ENCODE measurements around the gene RAB11FIP4.

The RAB11FIP4 gene

DNA sequence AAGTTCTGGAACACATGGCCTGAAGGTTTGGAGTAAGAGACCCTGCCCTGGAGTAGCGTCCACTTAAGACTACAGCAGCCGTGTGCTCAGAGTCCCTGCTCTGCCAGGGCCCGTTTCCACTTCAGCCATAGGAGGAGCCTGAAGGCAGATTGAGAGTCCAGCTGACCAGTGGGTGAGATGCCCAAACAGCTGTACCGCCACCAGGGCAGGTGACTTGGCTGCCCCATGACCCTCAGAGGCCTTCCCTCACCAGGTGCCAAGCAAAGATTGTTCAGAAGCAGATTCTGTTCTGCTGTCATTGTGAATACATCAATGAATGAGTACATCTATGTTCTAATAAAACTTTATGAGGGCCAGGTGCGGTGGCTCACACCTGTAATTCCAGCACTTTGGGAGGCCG is 178.8 kb downstream of the RAB11FIP4 start:
- no peak for DNase-seq (ENCODE audit: low spot score)

DNA sequence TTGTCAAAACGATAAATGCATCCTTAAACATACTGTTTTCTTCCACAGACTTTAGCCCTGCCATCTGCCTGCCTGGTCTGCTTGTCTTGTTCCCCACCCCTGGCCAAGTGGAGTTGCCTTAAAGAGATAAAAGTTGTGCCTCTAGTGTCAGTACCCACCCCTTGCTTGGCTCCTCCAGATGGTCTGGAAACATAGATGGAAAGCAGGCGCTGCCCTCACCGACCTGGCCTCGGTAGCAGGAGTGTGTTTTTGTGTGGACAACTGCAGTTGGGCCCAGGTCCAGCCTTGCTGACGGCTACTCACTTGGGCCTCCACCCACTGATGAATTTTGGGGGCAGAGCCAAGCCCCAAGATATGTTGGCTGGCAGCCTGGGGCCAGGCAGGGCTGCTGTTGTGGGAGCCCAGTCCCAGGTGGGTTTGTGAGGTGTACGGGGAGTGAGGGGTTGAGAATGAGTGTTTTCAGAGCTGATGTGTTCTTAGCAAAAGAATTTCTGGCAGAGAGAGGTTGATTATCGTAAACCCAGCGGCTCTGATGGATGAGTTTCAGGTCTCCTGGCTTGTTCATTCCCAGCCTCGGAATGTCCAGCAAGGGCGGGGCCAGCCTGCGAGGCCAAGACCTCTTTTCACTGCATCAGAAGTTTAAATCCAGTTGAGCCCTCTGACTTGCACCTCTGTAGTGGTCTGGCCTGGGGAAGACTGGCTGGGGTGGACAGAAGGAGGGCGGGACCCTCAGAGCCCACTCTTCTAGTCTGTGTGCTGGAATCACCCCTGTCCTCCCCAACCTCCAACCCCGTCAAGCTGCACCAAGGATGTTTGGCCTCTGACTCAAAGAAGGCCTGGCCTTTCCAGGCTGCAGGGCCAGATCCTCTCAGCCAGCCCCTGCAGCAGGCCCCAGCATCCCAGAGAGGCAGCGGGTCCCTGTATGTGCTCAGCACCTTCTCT is 179.7 kb downstream of the RAB11FIP4 start:
- DNase-seq (ENCODE audit: low spot score), result no peak

DNA sequence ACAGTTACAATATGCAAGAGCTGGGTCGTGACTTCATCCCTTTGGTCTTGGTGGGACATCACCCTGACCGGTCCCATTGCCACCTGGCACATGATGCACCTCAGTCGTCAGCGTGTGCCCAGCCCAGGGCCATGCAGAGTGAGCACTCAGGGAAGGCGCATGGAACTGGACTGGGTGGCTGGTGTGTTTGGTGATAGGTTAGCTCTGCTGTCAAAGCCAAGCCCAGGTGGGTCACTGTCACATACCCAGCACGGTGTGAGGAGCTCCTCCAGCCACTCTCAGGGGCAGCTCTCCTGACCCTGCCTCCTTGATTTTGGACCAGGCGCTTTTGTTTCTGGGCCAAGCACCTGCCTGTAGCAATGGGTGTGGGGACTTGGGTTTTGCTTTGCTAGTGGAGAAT is 180.9 kb downstream of the RAB11FIP4 start:
- no peak for DNase-seq (ENCODE audit: low spot score)

DNA sequence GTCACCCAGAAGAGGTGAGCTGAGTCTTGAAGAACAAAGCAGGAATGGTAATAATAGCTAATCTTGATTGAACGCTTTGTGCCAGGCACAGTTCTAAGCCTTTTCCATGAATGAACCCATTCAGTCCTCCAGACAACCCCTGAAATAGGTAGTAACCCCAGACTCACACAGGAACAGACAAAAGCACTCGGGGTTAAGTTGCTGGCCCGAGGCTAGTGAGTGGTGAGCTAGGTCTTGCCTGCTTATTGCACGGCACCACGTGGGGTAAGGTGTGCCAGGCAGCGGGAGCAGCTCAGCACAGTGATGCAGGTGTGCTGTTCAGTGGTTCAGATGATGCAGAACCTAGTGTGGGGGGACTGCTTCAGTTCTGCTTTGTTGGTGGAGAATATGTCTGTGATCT is 181.6 kb downstream of the RAB11FIP4 start:
- no peak for DNase-seq (ENCODE audit: low spot score)

DNA sequence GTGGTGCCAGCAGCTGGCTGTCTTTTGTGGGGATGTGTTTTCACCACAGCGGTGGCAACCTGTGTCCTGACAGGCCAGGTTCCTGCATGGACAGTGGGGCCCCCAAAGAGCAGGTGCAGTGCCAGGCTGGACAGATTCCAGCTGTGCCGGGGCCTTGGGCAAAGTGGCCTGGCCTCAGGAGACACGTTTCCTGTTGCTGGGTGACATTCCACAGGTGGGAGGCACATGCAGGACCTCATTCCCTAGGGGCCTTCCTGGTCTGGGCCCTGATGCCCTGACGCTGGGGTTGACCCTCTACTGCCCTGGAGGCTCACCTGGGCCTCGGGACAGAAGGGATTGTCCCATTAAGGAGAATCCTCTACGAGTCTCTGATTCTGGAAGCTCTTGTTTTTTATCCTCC is 182.4 kb downstream of the RAB11FIP4 start:
- DNase-seq (ENCODE audit: low spot score), result no peak

DNA sequence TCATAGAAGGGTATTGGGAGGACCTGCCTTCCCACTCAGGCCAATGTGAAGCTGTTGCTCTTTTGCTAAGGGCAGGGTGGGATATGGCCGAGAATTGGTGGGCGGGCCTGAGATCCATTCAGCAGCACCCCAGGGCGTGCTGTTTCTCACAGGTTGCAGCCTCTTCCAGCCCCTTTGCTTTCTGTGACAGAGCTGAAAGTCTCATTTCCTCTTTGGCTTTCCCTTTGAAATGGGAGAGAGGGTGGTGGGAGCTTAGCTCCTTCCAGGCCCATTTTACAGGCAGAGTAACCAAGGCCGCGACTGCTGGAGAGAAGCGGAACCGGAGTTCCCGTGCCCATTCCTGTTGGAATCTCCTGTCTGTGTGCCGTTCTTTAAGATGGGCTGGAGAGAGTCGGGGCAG is 183.0 kb downstream of the RAB11FIP4 start:
- DNase-seq (ENCODE audit: low spot score), result no peak

DNA sequence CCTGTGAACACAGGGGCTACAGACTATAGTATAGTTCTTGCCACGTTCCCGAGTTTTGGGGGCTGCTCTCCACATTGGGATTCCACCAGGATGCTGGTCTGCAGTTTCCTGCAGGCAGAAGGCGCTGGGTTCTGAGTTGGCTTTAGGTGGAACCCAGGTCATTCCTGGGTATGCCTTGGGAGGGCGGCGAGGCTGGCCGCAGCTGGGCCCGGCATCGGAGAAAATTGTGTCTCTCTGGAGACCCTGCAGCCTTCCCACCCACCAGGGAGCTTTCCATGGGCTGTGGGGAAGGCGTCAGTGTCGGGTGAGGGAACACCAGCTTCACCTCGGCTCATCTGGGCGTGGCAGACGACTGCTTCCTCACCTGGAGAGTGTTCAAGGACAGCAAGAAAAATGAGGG is 183.6 kb downstream of the RAB11FIP4 start:
- DNase-seq (ENCODE audit: low spot score), result no peak

DNA sequence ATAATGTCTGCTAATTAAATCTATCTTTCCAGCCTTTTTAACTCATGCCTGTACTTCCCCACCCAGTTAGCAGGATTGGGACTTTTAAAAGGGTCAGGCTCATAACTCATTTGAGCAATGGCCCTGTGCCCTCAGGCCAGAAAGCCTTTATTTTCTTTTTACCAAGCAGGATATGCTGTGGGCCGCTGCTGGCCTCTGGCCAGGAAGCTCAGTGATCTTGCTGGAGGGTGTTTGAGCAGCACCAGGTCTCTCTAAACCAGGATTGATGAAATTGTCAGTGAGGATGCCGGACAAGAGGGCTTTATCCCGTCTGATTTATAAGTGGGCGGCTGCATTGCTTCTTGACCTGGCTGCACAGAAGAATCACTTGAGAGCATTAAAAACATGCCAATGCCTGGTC is 187.8 kb downstream of the RAB11FIP4 start:
- DNase-seq (ENCODE audit: low spot score), result no peak

DNA sequence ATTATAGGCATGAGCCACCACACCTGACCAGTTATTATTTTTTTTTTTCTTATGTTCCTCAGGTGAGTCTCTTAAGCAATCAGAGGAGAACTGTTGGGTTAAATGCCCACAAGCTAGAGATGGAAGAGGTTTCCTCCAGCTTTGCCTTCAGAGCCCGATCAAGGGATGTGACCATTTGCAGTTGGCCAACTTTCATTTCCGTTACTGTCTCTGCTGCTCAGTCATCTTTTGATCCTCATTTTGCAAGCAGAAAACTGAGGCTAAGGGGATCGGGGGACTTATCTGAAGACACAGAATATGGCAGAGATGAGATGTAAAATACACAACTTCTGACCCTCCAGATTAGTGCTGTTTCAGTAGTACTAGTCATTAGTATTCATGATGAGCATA is 188.8 kb downstream of the RAB11FIP4 start:
- peak; percentile 48 for DNase-seq (ENCODE audit: low spot score)

DNA sequence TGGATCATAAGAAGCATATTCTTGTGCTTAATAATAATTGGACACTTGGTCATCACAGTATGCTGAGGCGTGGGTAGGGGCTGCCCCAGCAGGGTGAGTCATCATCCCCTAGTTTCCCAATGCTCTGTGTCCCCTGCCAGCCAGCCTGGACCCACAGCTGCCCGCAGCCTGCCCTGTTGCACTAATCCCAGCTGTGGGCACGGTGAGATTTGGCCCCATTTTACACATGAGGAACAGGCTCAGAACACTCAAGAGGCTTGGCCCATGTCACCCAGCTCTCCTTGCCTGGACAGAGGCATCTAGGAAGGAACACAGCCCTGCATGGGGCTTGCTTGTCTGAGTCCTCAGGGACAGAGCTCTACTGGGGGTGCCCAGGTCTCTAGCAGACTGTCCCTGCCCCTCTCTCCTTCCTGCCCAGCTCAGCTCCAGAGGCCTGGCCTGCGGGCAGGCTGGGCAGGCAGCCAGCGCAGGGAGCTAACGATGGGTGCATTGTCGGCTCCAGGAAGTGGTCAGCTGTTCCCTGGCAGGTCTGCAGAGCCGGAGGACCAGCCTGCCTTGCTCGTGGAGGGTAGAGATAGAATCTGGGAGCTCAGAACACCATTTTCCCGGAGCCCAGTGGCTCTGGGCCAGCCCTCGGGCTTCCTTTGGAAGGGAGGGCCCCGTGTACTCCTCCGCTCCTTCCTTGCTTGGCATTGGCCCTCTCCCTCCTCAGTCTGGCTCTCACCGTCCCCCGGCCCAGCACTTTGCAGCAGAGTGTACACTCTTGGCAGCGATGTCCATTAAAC is 189.4 kb downstream of the RAB11FIP4 start:
- peak; percentile 77 for DNase-seq (ENCODE audit: low spot score)

DNA sequence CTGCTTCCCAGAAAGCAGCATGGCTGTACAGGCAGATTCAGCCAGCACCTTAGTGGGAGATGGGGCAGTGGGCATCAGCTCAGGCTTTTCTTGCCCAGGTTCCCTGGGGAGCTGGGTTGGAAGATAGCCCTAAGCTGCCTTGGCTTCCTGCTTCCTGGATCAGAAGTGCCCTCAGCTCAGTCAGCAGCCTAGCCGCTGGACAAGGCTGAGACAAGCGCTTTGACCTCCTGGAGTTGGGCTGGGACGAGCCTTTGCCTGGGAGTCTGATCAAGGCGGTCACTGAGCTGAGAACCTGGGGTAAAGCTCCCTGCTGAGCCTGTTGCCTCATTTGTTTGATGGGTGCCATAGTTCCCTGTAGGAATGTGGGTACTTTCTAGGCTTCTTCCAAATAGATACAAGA is 190.0 kb downstream of the RAB11FIP4 start:
- DNase-seq (ENCODE audit: low spot score), result peak; percentile 37

DNA sequence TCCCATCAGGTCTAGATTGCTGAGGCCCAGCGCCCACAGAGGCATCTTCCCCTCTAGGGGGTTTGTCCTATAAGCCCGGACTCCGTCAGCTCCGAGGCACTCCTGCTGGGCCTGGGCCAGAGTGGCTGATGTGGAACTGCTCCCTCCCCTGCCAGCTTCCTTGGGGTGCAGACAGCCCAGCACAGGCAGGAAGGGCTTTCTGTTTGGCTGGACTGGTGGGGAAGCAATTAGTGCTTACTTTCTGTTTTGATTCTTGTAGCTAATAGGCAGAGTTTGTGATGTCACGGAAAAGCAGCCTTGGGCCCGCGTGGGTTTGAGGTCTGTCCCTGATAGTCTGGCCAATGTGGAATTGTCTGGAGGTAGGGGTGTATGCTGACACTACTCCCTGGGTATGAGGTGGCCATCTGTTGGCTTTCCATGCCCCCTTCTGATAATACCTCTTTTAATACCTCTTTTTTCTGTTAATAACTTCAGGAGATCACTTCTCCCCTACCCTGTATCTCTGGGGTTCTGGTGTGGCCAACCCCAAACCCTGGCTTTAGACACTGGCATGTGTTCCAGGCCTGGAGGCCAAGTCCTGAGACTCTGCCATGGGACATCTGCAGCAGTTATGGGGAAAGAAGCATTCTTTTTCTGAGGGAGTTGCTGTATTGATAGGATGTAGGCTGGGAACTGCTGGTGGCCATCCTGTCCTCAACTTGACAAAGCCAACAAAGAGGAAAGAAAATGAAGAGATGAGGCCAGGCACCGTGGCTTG is 190.9 kb downstream of the RAB11FIP4 start:
- DNase-seq (ENCODE audit: low spot score), result peak; percentile 69

DNA sequence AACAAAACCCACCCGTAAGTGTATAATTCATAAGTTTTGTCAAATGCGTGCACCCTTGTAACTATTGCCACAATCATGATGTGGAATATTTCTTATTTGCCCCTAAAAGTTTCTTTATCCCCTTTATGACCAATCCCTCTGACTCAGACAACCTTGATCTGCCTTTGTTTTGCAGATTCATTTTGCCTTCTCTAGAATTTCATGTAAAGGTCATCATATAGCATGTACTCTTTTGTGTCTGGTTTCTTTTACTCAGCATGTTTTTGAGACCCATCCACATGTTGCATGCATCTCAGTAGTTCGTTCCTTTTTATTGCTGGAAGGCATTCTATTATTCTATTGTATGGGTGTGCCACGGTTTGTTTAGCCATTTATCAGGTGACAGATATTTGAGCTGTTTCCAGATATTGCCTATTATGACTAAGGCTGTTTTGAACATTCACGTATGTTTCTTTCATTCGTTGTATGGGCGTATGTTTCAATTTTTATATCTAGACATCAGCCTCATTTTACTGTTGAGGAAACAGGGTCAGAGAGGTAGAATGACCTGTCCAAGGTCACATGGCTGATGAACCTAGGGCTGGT is 192.4 kb downstream of the RAB11FIP4 start:
- no peak for DNase-seq (ENCODE audit: low spot score)

DNA sequence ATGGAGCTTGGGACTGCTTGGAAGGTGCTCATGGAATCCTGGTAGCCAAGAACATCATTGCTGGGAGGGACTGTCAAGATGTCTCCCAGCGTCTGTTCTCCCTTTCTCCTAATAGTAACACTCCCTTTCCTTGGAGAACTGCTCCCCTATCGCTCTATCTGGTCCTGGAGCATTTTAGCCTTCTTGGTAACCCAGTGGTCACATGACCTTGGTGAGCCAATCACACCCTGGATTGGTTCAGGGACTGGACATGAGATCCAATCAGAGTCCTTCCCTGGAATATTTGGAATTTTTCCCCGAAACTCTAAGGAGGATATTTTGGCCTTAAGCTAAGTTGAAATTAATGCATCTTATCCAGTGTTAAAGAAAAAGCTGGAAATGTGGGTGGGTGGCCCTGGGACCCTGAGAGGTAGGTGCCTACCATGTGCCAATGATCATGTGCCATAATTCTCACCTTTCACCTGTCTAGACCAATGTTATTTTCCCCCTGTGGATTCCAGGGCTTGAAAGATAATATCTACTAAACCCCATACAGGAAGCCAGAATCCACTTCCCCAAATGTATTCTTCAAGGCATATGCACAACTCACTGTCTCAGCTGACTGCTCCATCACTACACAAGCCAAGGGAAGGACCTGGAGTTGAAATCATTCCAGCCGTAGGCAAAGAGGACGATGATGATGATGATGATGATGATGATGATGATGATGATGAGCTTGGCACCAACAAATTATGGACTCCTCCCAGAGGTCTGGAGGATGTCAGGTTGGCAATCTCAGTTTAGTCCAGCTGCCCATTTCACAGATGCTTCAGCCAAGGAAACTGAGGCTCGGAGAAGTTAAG is 193.2 kb downstream of the RAB11FIP4 start:
- no peak for DNase-seq (ENCODE audit: low spot score)

DNA sequence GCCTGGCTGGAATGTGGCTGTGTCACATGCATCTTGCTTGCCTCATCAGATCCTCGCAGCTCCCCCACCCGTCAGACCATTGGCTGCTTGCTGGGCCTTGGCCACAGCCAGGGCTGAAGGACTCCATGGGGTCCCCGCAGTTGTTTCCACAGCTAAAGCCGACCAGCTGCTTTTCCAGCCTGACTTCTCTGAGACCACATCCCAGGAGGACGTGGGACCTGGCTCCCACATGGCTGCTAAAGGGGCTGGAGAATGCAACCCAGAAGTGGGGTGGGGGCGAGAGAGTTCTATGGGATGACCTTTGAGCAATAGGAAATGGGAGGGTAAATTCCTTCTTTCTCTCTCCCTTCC is 193.8 kb downstream of the RAB11FIP4 start:
- no peak for DNase-seq (ENCODE audit: low spot score)

DNA sequence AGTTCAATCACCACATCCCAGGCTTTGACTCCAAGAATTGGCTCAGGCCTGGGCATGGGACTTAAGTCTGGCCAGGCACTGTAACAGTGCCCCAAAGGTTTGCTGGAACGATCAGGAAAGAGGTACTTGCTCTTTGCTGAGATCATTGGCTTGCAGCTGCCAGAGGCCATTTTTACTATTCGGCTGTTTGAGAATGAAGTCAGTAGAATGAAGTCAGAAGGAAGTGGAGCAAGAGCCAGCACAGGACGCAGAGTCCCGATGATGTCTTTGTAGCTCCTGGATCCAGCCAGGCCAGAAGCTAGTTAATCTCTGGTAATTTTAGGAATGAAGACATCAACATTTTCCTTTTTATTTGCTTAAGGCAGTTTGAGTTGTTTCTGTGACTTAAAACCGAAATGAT is 195.5 kb downstream of the RAB11FIP4 start:
- DNase-seq (ENCODE audit: low spot score), result no peak

DNA sequence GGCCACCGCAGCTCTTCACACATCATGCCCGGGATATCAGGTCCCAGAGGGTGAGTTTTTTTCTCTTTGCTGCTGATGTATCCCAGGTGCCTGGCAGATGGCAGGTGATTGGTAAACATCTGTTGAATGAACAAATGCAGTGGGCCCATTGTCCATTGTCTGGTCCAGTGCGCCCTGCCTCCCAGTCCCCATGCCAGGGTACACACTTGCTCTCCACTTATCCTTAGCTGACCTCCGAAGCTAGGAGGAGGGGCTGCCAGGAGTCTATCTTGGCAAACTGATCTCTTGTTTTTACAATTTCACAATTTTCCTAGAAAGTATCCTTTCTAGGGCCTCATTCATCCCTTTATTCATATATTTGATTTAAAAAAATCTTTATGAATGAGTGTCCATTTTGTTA is 196.0 kb downstream of the RAB11FIP4 start:
- no peak for DNase-seq (ENCODE audit: low spot score)
